Left lung (tissue), 10 donors: ENCODE measurements around the gene RIOK3. TPM values are rescaled to one million over a fixed set of nuclear protein-coding genes. Genes with fewer than 3 reads are reported as not detected.
A peak's percentile ranks its signal among the peaks of the same experiment; 100 is the strongest.
"Not testable (repeated sequence)": the region's sequence is repeated elsewhere in the genome, so short reads cannot be mapped to it uniquely, and the experiment has no call there.

Experiments
- ATAC-seq: fragments of 200-7000 bp; cut with Tn5 transposase; one replicate; pipeline ENCODE4 v1.9.1; 2020; ENCODE audit warnings: moderate library complexity
- DNase-seq, 4 donors: peaks; one replicate each; pipeline ENCODE4 v3.0.0-alpha.2; 2013 to 2020
- H3K27ac ChIP-seq, 2 donors: fragments of 200-600 bp; sonication (generic) in 1 of 2; one replicate each; pipeline versions ENCODE4 v1.5.0 to v1.8.0; 2020 to 2021
- H3K27me3 ChIP-seq, 2 donors: fragments of 200-600 bp; sonication (generic) in 1 of 2; one replicate each; pipeline versions ENCODE4 v1.5.0 to v1.8.0; 2020 to 2021
- H3K36me3 ChIP-seq, 2 donors: fragments of 200-600 bp; sonication (generic) in 1 of 2; one replicate each; pipeline versions ENCODE4 v1.5.0 to v1.8.0; 2020 to 2021
- H3K4me1 ChIP-seq, 2 donors: fragments of 200-600 bp; one replicate each; pipeline ENCODE4 v1.8.0; 2021
- H3K4me3 ChIP-seq, 2 donors: fragments of 200-600 bp; sonication (generic) in 1 of 2; one replicate each; pipeline versions ENCODE4 v1.5.0 to v1.8.0; 2020 to 2021; ENCODE audit warnings: mild to moderate bottlenecking in 1 of 2
- H3K9me3 ChIP-seq, 2 donors: fragments of 200-600 bp; sonication (generic) in 1 of 2; one replicate each; pipeline versions ENCODE4 v1.5.0 to v1.8.0; 2020 to 2021
- CTCF ChIP-seq, 2 donors: fragments of 200-600 bp; sonication (generic) in 1 of 2; IDR thresholded peaks; one replicate each; pipeline versions ENCODE4 v1.5.0 to v1.8.0; 2021; ENCODE audit warnings: antibody characterized with exemption in 2 of 2
- intact Hi-C, 2 donors: fragments of 100-400 bp; cut with DNase I; formaldehyde crosslinking; loops; one replicate each; pipeline versions ENCODE4 v1.11.2 to v1.14.2; 2022
- polyA plus RNA-seq, 6 donors: library from polyadenylated mRNA; unstranded; fragments of 120-200 nt; gene quantifications; one replicate each; pipeline ENCODE4 v1.2.1, GENCODE V29; 2013; ENCODE audit not compliant: insufficient read length in 6 of 6
- total RNA-seq, 2 donors: library from RNA; stranded (reverse); fragmentation: NEBNext Ultra II Directional; extraction: Animal tissue kit (Norgen Biotek cat#: 25700); gene quantifications; one replicate each; pipeline ENCODE4 v1.2.1, GENCODE V29; 2021
- donor health status: DM: no; HTN: yes; CAD: no.
- donor health status: DM: no; HTN: no; CAD: no.

RIOK3 gene
- total and polyA plus RNA-seq, 8 donors, result 55.3 to 79.7 (median 66.9) TPM

- Histone ChIP-seq H3K4me1 (peaks cover 10 to 50% of the 10 kb centered on the region in 2 donors), H3K36me3 (peaks cover 0 to 47% of the 10 kb centered on the region in 2 donors), H3K4me3 (no peak overlapping the region), H3K9me3 (no peaks in the 10 kb centered on the region), H3K27me3 (no peaks in the 10 kb centered on the region), H3K27ac (no peak overlapping the region)
- ATAC-seq (no peak), DNase-seq (no peak)
- no peak for TF ChIP-seq CTCF (IDR thresholded peaks at IDR 0.05)
- intact Hi-C loops, result no loop called here
Observed at GRCh38 chr18:23506393-23506792, 53.3 kb downstream of the RIOK3 start.

DNA sequence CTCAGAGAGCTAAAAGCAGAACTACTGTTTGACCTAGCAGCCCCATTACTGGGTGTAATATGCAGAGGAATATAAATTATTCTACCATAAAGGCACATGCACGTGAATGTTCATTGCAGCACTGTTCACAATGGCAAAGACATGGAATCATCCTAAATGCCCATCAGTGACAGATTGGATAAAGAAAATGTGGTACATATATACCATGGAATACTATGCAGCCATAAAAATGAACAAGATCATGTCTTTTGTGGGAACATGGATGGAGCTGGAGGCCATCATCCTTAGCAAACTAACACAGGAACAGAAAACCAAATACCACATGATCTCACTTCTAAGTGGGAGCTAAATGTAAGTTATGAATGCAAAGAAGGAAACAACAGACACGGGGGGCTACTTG, 57.8 kb downstream of the RIOK3 start:
- peaks cover 0 to 33% of the 10 kb centered on the region in 2 donors for H3K4me1 ChIP-seq
- H3K27ac ChIP-seq, H3K27me3 ChIP-seq, H3K4me3 ChIP-seq, intact Hi-C loops, DNase-seq, H3K9me3 ChIP-seq, ATAC-seq: not testable (repeated sequence)
- H3K36me3 ChIP-seq, result peaks cover 0 to 89% of the 10 kb centered on the region in 2 donors

- H3K9me3 ChIP-seq, ATAC-seq, H3K4me3 ChIP-seq, intact Hi-C loops, H3K27me3 ChIP-seq: not testable (repeated sequence)
- peaks cover 0 to 26% of the 10 kb centered on the region in 2 donors for H3K4me1 ChIP-seq
- peak overlapping the region in 1 of 2 donors; percentile 11 for H3K27ac ChIP-seq
- DNase-seq, result peak in 1 of 4 donors; percentile 30
- H3K36me3 ChIP-seq, result peaks cover 0 to 95% of the 10 kb centered on the region in 2 donors
Observed at GRCh38 chr18:23512216-23512615, 59.1 kb downstream of the RIOK3 start.

DNA sequence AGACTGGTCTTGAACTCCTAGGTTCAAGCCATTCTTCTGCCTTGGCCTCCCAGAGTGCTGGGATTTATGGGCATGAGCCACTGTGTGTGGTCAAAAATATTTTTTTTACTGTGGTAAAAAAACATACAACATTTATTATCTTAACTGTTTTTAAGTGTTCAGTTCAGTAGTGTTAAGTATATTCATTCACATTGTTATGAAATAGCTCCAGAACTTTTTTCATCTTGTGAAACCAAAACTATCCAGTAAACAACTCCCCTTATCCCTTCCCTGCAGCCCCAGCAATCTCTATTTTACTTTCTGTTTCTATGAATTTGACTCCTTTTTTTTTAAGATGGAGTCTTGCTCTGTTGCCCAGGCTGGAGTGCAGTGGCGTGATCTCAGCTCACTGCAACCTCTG, 59.6 kb downstream of the RIOK3 start:
- H3K27ac ChIP-seq, result peak overlapping the region in 1 of 2 donors; percentile 11
- no peak for DNase-seq
- intact Hi-C loops, result no loop called here
- no peak for ATAC-seq
- peaks cover 0 to 22% of the 10 kb centered on the region in 2 donors for H3K4me1 ChIP-seq
- H3K4me3 ChIP-seq, result no peak overlapping the region
- H3K36me3 ChIP-seq, result peaks cover 0 to 95% of the 10 kb centered on the region in 2 donors
- no peak for TF ChIP-seq CTCF (IDR thresholded peaks at IDR 0.05)
- H3K27me3 ChIP-seq, result no peaks in the 10 kb centered on the region
- H3K9me3 ChIP-seq, result no peaks in the 10 kb centered on the region

- H3K4me1 ChIP-seq, result peaks cover 0 to 20% of the 10 kb centered on the region in 2 donors
- TF ChIP-seq CTCF (IDR thresholded peaks at IDR 0.05), result peak; percentile 71 to 85
- intact Hi-C loops, result loop anchor here in 1 of 2 donors (5.0 kb wide), 1 partner anchor 66 kb away; no protein-coding TSS in a partner anchor
- H3K9me3 ChIP-seq, result no peaks in the 10 kb centered on the region
- no peaks in the 10 kb centered on the region for H3K27me3 ChIP-seq
- ATAC-seq, result peak; percentile 99
- H3K4me3 ChIP-seq, result no peak overlapping the region
- no peak overlapping the region for H3K27ac ChIP-seq
- H3K36me3 ChIP-seq, result peaks cover 0 to 95% of the 10 kb centered on the region in 2 donors
- peak in 3 of 4 donors; percentile 74 to 88 (median 79) for DNase-seq
Observed at GRCh38 chr18:23515911-23516546, 62.9 kb downstream of the RIOK3 start.

DNA sequence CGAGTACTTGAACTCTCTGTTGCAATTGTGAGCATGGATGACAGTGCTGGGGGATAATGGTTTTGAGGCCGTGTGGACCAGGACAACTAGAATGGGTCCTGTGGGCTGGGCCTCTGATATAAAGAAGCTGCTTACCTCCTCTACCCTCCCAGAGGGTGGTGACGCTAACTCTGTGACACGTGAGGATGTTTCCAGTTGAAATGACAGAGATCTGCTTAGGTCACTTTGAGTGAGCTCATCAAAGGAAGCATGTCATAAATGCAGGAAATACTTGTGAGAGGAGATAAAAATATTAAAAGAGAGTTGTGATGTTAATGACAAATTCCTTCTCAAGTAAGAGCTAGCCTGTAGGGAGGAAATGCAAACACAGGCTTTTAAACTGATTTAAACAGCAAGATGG, 66.6 kb downstream of the RIOK3 start:
- TF ChIP-seq CTCF (IDR thresholded peaks at IDR 0.05), result no peak

More for the DNA sequence above, 66.6 kb downstream of the RIOK3 start:
- H3K4me1 ChIP-seq, result peaks cover 10 to 42% of the 10 kb centered on the region in 2 donors
- peaks cover 0 to 100% of the 10 kb centered on the region in 2 donors for H3K36me3 ChIP-seq
- ATAC-seq, result no peak
- H3K27me3 ChIP-seq, result no peaks in the 10 kb centered on the region
- intact Hi-C loops, result loop anchor here in 1 of 2 donors (5.0 kb wide), 1 partner anchor 63 kb away; no protein-coding TSS in a partner anchor
- no peak overlapping the region for H3K4me3 ChIP-seq
- no peaks in the 10 kb centered on the region for H3K9me3 ChIP-seq
- peak overlapping the region in 1 of 2 donors; percentile 7 for H3K27ac ChIP-seq
- DNase-seq, result no peak
